GM23338 (cell line): ENCODE measurements around the gene THSD4. TPM values are rescaled to one million over a fixed set of nuclear protein-coding genes. Genes with fewer than 3 reads are reported as not detected.

Source experiments
- ATAC-seq: fragments of 200-7000 bp; cut with Tn5 transposase; 3 replicates; pipeline ENCODE4 v1.9.1; 2020
- DNase-seq: peaks from one replicate; pipeline ENCODE4 v3.0.0-alpha.2; 2015; ENCODE audit warnings: low spot score
- H2AFZ ChIP-seq: fragments of 200-600 bp; sonication (generic); 2 replicates; pipeline ENCODE4 v1.8.0; 2016; ENCODE audit warnings: antibody characterized with exemption, mild to moderate bottlenecking, moderate library complexity
- H3F3A ChIP-seq: fragments of 200-600 bp; sonication (generic); replicated peaks from 2 replicates; pipeline ENCODE4 v1.8.0; 2017; ENCODE audit warnings: antibody characterized with exemption, mixed run types, low read depth
- H3K27ac ChIP-seq: fragments of 200-600 bp; sonication (generic); 2 replicates; pipeline ENCODE4 v1.6.1; 2016; ENCODE audit warnings: low read depth
- H3K27me3 ChIP-seq: fragments of 200-600 bp; sonication (generic); 2 replicates; pipeline ENCODE4 v1.8.0; 2016; ENCODE audit warnings: mild to moderate bottlenecking, mixed run types, moderate library complexity; ENCODE audit not compliant: insufficient read depth
- H3K36me3 ChIP-seq: fragments of 200-600 bp; sonication (generic); 2 replicates; pipeline ENCODE4 v1.8.0; 2016; ENCODE audit warnings: mild to moderate bottlenecking; ENCODE audit not compliant: insufficient read depth
- H3K4me1 ChIP-seq: fragments of 200-600 bp; sonication (generic); 2 replicates; pipeline ENCODE4 v1.8.0; 2016; ENCODE audit warnings: mild to moderate bottlenecking, moderate library complexity; ENCODE audit not compliant: insufficient read depth
- H3K4me2 ChIP-seq: fragments of 200-600 bp; sonication (generic); 2 replicates; pipeline ENCODE4 v1.7.1; 2017; ENCODE audit warnings: mixed run types
- H3K4me3 ChIP-seq: fragments of 200-600 bp; sonication (generic); 2 replicates; pipeline ENCODE4 v1.6.1; 2016; ENCODE audit warnings: mixed run types
- H3K79me2 ChIP-seq: fragments of 200-600 bp; sonication (generic); replicated peaks from 2 replicates; pipeline ENCODE4 v1.8.0; 2017; ENCODE audit warnings: mild to moderate bottlenecking; ENCODE audit not compliant: insufficient read depth
- H3K9me2 ChIP-seq: fragments of 200-600 bp; sonication (generic); 2 replicates; pipeline ENCODE4 v1.8.0; 2017; ENCODE audit not compliant: insufficient read depth
- H4K20me1 ChIP-seq: fragments of 200-600 bp; sonication (generic); replicated peaks from 2 replicates; pipeline ENCODE4 v1.8.0; 2017; ENCODE audit warnings: mild to moderate bottlenecking; ENCODE audit not compliant: insufficient read depth
- H3K27ac Mint-ChIP-seq: 2 replicates; pipeline ENCODE4 v1.8.0; 2020; ENCODE audit warnings: inconsistent platforms, mild to moderate bottlenecking, moderate library complexity, mixed read lengths
- H3K27me3 Mint-ChIP-seq: 3 replicates; pipeline ENCODE4 v1.8.0; 2022; ENCODE audit warnings: low read depth, mild to moderate bottlenecking, moderate library complexity, mixed read lengths, inconsistent platforms; ENCODE audit not compliant: insufficient read depth, poor library complexity
- H3K36me3 Mint-ChIP-seq: 3 replicates; pipeline ENCODE4 v1.8.0; 2021; ENCODE audit warnings: low read depth, mild to moderate bottlenecking, inconsistent platforms, moderate library complexity, mixed read lengths
- H3K4me1 Mint-ChIP-seq: 3 replicates; pipeline ENCODE4 v1.8.0; 2020; ENCODE audit warnings: mild to moderate bottlenecking, inconsistent platforms, mixed read lengths
- H3K4me3 Mint-ChIP-seq: 3 replicates; pipeline ENCODE4 v1.8.0; 2021; ENCODE audit warnings: moderate library complexity, mild to moderate bottlenecking, inconsistent platforms, mixed read lengths
- H3K9me3 Mint-ChIP-seq: 3 replicates; pipeline ENCODE4 v1.8.0; 2020; ENCODE audit warnings: moderate library complexity, mild to moderate bottlenecking, inconsistent platforms, mixed read lengths
- CREB1 ChIP-seq: fragments of 250-450 bp; sonication (Bioruptor Pico); IDR thresholded peaks from 2 replicates; pipeline ENCODE4 v1.5.0; 2020; ENCODE audit warnings: low read depth, mild to moderate bottlenecking, moderate library complexity
- JUNB ChIP-seq: IDR thresholded peaks from one replicate; pipeline ENCODE4 v1.6.1; 2016; ENCODE audit warnings: antibody characterized with exemption; ENCODE audit not compliant: unreplicated experiment
- NANOG ChIP-seq: IDR thresholded peaks from 2 replicates; pipeline ENCODE4 v1.6.1; 2016; ENCODE audit warnings: antibody characterized with exemption, borderline replicate concordance
- POLR2AphosphoS5 ChIP-seq: IDR thresholded peaks from 2 replicates; pipeline ENCODE4 v1.6.1; 2016; ENCODE audit warnings: antibody characterized with exemption, low read depth
- ZNF114 ChIP-seq: fragments of 250-450 bp; sonication (Bioruptor Pico); IDR thresholded peaks from 2 replicates; pipeline ENCODE4 v1.5.0; 2020; ENCODE audit warnings: mild to moderate bottlenecking, moderate library complexity
- polyA plus RNA-seq: library from polyadenylated mRNA; unstranded; fragments of >200 nt; fragmentation: Nextera tagmentation; extraction: Ambion mirVana; gene quantifications from 2 replicates; pipeline ENCODE4 v1.2.1, GENCODE V29; 2016
- total RNA-seq: library from RNA; depleted of rRNA; stranded (reverse); fragments of >200 nt; shearing (Covaris generic); gene quantifications from 2 replicates; pipeline ENCODE4 v1.2.3, GENCODE V29; 2014
- TF ChIP-seq, protein P1 (sequence below): IDR thresholded peaks from one replicate; pipeline ENCODE4 v1.6.1; 2018; ENCODE audit warnings: antibody characterized with exemption; ENCODE audit not compliant: unreplicated experiment
- TF ChIP-seq, protein P2 (sequence below): IDR thresholded peaks from 2 replicates; pipeline ENCODE4 v1.6.1; 2016; ENCODE audit warnings: antibody characterized with exemption

Gene THSD4
- total and polyA plus RNA-seq, 2 experiments from 2014 or later, result 2.0 to 7.4 TPM

DNA sequence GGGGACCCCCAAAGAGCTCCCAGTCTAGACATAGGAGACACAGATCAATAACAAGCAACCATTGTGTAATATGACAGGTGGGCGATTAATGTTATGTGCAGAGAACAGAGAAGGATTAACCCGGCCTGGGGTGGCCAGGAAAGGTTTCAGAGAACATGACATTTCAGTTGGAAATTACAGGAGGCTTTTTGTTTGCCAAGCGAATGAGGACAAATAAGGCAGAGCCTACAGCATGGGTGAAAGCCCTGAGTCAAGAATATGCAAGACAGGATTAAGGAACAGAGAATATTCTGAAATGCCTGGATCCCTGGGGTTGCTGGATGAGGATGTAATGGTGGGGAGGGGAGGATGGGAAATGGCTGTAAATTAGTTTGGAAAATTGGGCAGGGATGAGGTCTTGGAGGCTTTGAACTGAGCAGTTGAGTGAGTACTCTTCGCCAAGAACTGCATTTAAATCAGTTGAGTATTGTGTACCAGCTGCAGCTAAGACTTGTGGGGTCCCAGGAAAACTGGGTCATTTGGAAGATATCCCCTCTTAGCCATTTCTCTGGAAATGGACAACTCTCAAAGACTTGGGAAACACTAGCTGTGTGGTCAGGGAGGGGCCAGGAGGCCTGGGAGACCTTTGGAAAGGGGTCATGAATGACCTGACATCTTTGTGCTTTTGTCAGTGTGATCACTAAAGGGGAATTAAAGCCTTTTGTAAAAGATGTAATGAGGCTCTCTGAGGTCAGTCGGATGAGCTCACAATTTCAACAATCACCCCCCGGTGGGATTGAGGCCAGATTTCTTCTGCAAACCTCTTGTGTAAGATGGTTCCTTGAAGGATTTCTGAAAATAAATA lies 496.5 kb downstream of the THSD4 start:
- no peaks in the 10 kb centered on the region for H3F3A ChIP-seq
- peaks cover 26% of the 10 kb centered on the region for H3K4me1 ChIP-seq
- H3K27ac ChIP-seq, result peak overlapping the region; percentile 79; the same call in 1 of the 2 replicates
- no peaks in the 10 kb centered on the region for H3K27me3 ChIP-seq
- ATAC-seq (peak; percentile 69), DNase-seq (no peak)
- Mint-ChIP-seq H3K9me3 (no peaks in the 10 kb centered on the region), H3K27me3 (peaks cover 1% of the 10 kb centered on the region), H3K4me3 (0 out of 3 replicates have a peak overlapping the region, but pooled peaks have one; percentile 4), H3K27ac (peak overlapping the region; percentile 62), H3K36me3 (no peaks in the 10 kb centered on the region), H3K4me1 (peaks cover 43% of the 10 kb centered on the region)
- no peaks in the 10 kb centered on the region for H4K20me1 ChIP-seq
- H3K4me3 ChIP-seq, result no peak overlapping the region
- H3K4me2 ChIP-seq, result peak overlapping the region; percentile 69
- H3K36me3 ChIP-seq, result no peaks in the 10 kb centered on the region
- peaks cover 9% of the 10 kb centered on the region; the same call in 1 of the 2 replicates for H3K9me2 ChIP-seq
- H2AFZ ChIP-seq, result no peak overlapping the region
- TF ChIP-seq, protein P1, sequence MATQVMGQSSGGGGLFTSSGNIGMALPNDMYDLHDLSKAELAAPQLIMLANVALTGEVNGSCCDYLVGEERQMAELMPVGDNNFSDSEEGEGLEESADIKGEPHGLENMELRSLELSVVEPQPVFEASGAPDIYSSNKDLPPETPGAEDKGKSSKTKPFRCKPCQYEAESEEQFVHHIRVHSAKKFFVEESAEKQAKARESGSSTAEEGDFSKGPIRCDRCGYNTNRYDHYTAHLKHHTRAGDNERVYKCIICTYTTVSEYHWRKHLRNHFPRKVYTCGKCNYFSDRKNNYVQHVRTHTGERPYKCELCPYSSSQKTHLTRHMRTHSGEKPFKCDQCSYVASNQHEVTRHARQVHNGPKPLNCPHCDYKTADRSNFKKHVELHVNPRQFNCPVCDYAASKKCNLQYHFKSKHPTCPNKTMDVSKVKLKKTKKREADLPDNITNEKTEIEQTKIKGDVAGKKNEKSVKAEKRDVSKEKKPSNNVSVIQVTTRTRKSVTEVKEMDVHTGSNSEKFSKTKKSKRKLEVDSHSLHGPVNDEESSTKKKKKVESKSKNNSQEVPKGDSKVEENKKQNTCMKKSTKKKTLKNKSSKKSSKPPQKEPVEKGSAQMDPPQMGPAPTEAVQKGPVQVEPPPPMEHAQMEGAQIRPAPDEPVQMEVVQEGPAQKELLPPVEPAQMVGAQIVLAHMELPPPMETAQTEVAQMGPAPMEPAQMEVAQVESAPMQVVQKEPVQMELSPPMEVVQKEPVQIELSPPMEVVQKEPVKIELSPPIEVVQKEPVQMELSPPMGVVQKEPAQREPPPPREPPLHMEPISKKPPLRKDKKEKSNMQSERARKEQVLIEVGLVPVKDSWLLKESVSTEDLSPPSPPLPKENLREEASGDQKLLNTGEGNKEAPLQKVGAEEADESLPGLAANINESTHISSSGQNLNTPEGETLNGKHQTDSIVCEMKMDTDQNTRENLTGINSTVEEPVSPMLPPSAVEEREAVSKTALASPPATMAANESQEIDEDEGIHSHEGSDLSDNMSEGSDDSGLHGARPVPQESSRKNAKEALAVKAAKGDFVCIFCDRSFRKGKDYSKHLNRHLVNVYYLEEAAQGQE, result no peak
- TF ChIP-seq, protein P2, sequence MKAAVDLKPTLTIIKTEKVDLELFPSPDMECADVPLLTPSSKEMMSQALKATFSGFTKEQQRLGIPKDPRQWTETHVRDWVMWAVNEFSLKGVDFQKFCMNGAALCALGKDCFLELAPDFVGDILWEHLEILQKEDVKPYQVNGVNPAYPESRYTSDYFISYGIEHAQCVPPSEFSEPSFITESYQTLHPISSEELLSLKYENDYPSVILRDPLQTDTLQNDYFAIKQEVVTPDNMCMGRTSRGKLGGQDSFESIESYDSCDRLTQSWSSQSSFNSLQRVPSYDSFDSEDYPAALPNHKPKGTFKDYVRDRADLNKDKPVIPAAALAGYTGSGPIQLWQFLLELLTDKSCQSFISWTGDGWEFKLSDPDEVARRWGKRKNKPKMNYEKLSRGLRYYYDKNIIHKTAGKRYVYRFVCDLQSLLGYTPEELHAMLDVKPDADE, result no peak
- no peak for TF ChIP-seq NANOG
- TF ChIP-seq CREB1 (CRISPR knock-in tag), result no peak
- no peaks in the 10 kb centered on the region for H3K79me2 ChIP-seq

DNA sequence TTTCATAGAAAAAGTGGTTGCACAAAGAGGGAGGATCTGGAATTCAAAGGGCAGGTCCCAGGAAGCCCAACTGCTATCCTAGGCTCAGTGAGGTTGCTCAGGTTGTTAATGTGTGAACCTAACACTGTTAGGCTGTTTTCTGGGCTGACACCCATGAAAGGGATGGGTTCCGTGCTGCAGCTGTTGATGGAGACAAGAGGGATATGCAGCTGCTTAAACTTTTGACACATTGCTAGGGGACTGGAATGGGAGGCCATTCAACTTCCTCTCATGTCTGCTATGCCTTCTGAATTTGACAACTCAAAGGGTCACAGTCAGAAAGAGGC lies 497.1 kb downstream of the THSD4 start:
- Histone ChIP-seq H3K4me2 (peak overlapping the region; percentile 69; the same call in 1 of the 2 replicates), H3K27ac (no peak overlapping the region), H3K36me3 (no peaks in the 10 kb centered on the region), H3K9me2 (peaks cover 9% of the 10 kb centered on the region; the same call in 1 of the 2 replicates), H4K20me1 (no peaks in the 10 kb centered on the region), H3K79me2 (no peaks in the 10 kb centered on the region), H2AFZ (no peak overlapping the region), H3K27me3 (no peaks in the 10 kb centered on the region), H3F3A (no peaks in the 10 kb centered on the region), H3K4me1 (peaks cover 26% of the 10 kb centered on the region), H3K4me3 (no peak overlapping the region)
- TF ChIP-seq ZNF114 (CRISPR knock-in tag) (no peak), JUNB (no peak), POLR2AphosphoS5 (no peak)
- TF ChIP-seq, protein P1, result no peak
- Mint-ChIP-seq H3K4me3 (no peak overlapping the region), H3K27me3 (peaks cover 1% of the 10 kb centered on the region), H3K36me3 (no peaks in the 10 kb centered on the region), H3K9me3 (no peaks in the 10 kb centered on the region), H3K27ac (peak overlapping the region; percentile 62; the same call in 1 of the 2 replicates), H3K4me1 (peaks cover 43% of the 10 kb centered on the region)
- no peak for DNase-seq
- peak; percentile 37 for ATAC-seq
